Spinal cord (tissue), 10 donors: Measurements from ENCODE around the gene EEF1AKMT2. TPM values are rescaled to one million over a fixed set of nuclear protein-coding genes. Genes with fewer than 3 reads are reported as not detected.

Source experiments
- DNase-seq, 6 donors: peaks; one replicate each; pipeline versions ENCODE4 v3.0.0 to v3.0.0-alpha.2; 2013 to 2015; ENCODE audit warnings: low spot score in 6 of 6, low read depth in 4 of 6
- H3K27ac ChIP-seq: one replicate; pipeline ENCODE4 v1.5.1; 2013; ENCODE audit warnings: low read depth, low read length, control low read depth
- H3K27me3 ChIP-seq: one replicate; pipeline ENCODE4 v1.6.1; 2013; ENCODE audit warnings: low read length; ENCODE audit not compliant: control insufficient read depth, insufficient read depth
- H3K36me3 ChIP-seq: one replicate; pipeline ENCODE4 v1.6.1; 2013; ENCODE audit warnings: low read length; ENCODE audit not compliant: control insufficient read depth, insufficient read depth
- H3K4me1 ChIP-seq: one replicate; pipeline ENCODE4 v1.6.1; 2013; ENCODE audit warnings: low read length; ENCODE audit not compliant: control insufficient read depth, insufficient read depth
- H3K4me3 ChIP-seq: one replicate; pipeline ENCODE4 v1.5.1; 2013; ENCODE audit warnings: low read depth, low read length, control low read depth
- H3K9me3 ChIP-seq: one replicate; pipeline ENCODE4 v1.6.1; 2013; ENCODE audit warnings: low read length; ENCODE audit not compliant: control insufficient read depth, insufficient read depth
- WGBS: methylation state at CpG from one replicate; pipeline ENCODE4 v1.1.5; 2013; ENCODE audit warnings: missing lambda C conversion rate; ENCODE audit not compliant: insufficient coverage; 5-methylcytosine and 5-hydroxymethylcytosine counted together
- polyA plus RNA-seq, 2 donors: library from polyadenylated mRNA; unstranded; fragments of 120-200 nt; gene quantifications; one replicate each; pipeline ENCODE4 v1.2.1, GENCODE V29; 2013; ENCODE audit not compliant: insufficient read length in 2 of 2
- total RNA-seq, 2 donors: library from RNA; depleted of rRNA in 1 of 2; stranded (reverse); fragments of 120-200 nt in 1 of 2; fragments of >200 nt in 1 of 2; gene quantifications; one replicate each; pipeline versions ENCODE4 v1.2.3 to v1.2.4, GENCODE V29; 2013 to 2014
- donor health status: healthy.

The EEF1AKMT2 gene
- total and polyA plus RNA-seq, 4 donors = 35.6 to 44.1 (median 41.3) TPM

DNA sequence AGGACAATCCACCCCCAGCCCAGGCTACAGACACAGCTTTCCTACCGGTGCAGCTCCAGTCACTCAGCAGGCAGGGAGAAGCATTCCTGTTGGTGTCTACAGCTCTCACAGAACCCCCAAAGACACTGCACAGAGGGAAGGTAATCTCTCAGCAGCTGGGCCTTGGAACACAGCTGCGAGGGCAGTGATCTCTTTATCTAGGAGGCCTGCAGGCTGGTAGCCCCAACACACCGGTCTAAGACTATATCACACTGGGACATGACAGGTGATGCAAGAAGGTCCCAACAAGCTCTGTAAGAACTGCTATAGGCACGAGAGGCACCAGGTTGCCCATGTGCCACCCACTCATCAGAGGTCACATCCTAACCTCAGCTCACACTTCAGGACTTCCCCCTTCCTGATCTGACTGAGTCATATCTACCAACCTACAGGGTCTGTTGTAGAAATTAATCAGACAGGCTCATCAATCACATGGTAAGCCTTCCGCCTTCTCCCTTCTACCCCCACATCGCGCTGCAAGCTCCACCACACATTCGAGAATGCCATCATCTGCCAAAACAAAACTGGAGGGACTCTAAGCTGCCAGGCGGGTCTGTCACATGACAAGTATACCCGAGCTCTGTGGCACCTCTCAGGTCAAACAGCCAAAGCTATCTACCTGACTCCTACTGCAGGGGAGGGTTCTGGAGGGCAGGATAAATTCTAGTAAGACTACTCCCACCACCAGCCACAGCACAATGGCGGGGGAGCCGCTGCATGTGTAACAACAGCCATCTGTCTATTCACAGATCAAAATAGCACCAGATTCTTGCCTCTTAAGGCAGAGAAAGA lies 73.6 kb downstream of the EEF1AKMT2 start:
- Histone ChIP-seq H3K9me3 (no peaks in the 10 kb centered on the region), H3K36me3 (no peaks in the 10 kb centered on the region), H3K27me3 (no peaks in the 10 kb centered on the region), H3K4me1 (peaks cover 60% of the 10 kb centered on the region), H3K27ac (no peak overlapping the region), H3K4me3 (no peak overlapping the region)
- peak in 2 of 6 donors; percentile 56 to 66 for DNase-seq
- WGBS = 58% methylated on average over 11 of the region's 12 CpGs

DNA sequence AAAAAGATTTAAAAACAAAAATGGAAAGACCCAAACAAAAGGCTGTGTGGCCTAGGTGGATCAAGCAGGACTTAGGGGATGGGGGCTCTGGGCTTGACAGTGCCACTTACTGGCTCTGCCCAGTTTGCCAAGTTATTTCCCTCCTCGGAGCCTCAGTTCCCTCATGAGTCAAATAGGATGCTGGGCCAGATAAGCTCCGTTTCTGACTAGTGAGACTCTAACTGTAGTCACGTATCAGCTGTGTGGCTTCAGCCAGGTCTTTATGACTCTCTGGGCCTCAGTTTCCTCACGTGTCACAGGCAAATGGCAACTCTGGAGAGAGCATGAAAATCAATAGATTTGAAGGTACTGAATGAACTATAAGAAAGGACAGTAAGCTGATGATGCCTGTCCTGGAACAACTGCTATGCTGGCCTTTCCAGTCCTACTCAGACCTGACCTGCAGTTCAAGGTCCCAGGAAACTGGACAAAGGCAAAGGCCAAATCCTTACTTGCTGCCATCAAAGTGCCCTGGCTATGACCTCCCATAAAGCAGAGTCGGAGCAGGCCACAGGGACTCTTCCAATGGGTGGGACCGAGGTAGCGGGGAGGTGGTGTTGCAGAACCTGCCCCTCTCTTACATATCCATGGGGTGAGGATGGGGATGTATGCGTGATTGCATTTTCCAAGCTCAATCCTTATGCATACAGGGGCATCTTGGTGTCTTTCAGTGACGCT lies 74.5 kb downstream of the EEF1AKMT2 start:
- Histone ChIP-seq H3K27ac (no peak overlapping the region), H3K36me3 (peaks cover 3% of the 10 kb centered on the region), H3K9me3 (no peaks in the 10 kb centered on the region), H3K4me3 (no peak overlapping the region), H3K4me1 (peaks cover 62% of the 10 kb centered on the region), H3K27me3 (no peaks in the 10 kb centered on the region)
- WGBS = 84% methylated on average over 6 of the region's 9 CpGs
- DNase-seq = no peak

- peaks cover 63% of the 10 kb centered on the region for H3K4me1 ChIP-seq
- H3K4me3 ChIP-seq = no peak overlapping the region
- DNase-seq = no peak
- H3K27ac ChIP-seq = no peak overlapping the region
- no CpG with 5 or more reads among the region's 4 CpGs for WGBS
- H3K27me3 ChIP-seq = no peaks in the 10 kb centered on the region
- peaks cover 3% of the 10 kb centered on the region for H3K36me3 ChIP-seq
- H3K9me3 ChIP-seq = no peaks in the 10 kb centered on the region
These were observed 75.3 kb downstream of the EEF1AKMT2 start for GRCh38 chr10:124716369-124716768.

DNA sequence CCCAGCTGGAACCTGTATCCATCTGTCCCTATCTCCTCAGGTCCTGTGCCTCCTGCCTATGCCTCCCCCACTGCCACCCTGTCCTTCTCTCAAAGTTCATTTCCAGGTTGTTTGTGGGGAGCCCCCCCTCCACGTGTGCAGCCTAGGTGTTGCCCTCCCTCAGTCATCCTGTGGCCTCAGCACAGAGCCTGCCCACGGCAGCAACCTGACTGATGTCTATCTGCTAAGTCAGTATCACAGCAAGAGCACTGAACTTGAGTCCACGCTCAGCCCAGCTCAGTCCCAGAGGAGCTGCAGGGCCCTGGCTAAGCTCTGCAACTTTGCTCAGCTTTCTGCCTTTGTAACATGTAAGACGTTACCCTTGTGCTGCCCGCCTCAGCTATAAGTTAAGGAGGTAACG lies 76.2 kb downstream of the EEF1AKMT2 start:
- H3K9me3 ChIP-seq = no peaks in the 10 kb centered on the region
- 26% methylated on average over 3 of the region's 6 CpGs for WGBS
- H3K27ac ChIP-seq = no peak overlapping the region
- H3K36me3 ChIP-seq = peaks cover 3% of the 10 kb centered on the region
- no peak overlapping the region for H3K4me3 ChIP-seq
- DNase-seq = no peak
- H3K4me1 ChIP-seq = peaks cover 64% of the 10 kb centered on the region
- no peaks in the 10 kb centered on the region for H3K27me3 ChIP-seq

GRCh38 chr10:124713679-124714255 lies 77.9 kb downstream of the EEF1AKMT2 start:
- Histone ChIP-seq H3K4me3 (no peak overlapping the region), H3K9me3 (no peaks in the 10 kb centered on the region), H3K4me1 (peaks cover 68% of the 10 kb centered on the region), H3K36me3 (peaks cover 3% of the 10 kb centered on the region), H3K27me3 (no peaks in the 10 kb centered on the region), H3K27ac (no peak overlapping the region)
- no peak for DNase-seq
- 74% methylated on average over 4 of the region's 10 CpGs for WGBS

DNA sequence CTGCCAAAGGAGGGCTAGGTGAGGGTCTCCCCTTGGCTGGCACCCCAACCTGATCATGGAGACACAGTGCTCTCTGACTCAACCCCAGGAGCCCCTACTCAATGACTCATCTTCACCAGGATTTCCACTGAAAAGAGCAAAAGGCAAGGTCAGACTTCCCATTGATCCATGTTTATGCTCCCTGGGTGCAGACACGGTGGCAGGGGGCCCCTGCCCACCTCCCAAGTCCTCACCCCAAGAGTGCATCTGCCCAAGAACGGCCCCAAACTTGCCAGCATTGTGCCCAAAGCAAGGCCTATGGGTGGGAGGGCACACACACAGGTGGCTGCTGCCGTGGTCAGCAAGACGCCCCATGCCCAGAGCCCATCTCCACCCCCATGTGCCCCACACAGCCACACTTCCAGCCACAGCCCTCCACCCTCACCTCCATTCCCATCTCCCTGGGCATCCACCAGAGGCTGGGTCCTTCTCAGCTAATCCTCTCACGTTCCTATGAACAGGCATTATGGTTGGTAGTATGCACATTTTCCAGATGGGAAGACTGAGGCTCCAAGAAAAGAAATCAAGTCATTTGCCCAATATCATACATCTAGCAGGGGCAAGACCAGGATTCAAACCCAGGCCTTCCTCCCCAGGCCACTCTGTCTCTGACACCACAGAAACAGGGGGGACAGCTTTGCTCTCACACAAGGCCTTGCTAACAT lies 78.8 kb downstream of the EEF1AKMT2 start:
- DNase-seq = no peak
- H3K4me1 ChIP-seq = peaks cover 66% of the 10 kb centered on the region
- no peak overlapping the region for H3K27ac ChIP-seq

DNA sequence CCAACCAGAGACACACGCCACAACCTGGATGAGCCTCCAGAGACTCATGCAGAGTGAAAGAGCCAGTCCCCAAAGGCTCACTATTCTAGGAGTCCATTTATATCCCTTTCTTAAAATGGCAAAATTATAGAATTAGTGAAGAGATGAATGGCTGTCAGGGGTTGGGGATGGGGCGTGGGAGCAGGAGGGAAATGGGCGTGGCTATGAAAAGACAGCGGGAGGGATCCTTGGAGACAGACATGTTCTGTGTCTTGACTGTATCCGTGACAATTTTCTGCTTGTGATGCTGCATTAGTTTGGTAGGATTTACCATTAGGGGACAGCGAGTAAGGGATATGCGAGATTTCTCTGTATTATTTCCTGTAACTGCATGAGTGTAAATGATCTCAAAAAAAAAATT lies 80.5 kb downstream of the EEF1AKMT2 start:
- peaks cover 73% of the 10 kb centered on the region for H3K4me1 ChIP-seq
- WGBS = 36% methylated on average over 3 of the region's 7 CpGs
- no peaks in the 10 kb centered on the region for H3K27me3 ChIP-seq
- no peak overlapping the region for H3K4me3 ChIP-seq
- H3K27ac ChIP-seq = no peak overlapping the region
- peak in 1 of 6 donors; percentile 41 for DNase-seq
- no peaks in the 10 kb centered on the region for H3K9me3 ChIP-seq
- H3K36me3 ChIP-seq = peaks cover 13% of the 10 kb centered on the region

More for the DNA sequence above, 78.8 kb downstream of the EEF1AKMT2 start:
- Histone ChIP-seq H3K27me3 (no peaks in the 10 kb centered on the region), H3K4me3 (no peak overlapping the region), H3K9me3 (no peaks in the 10 kb centered on the region), H3K36me3 (peaks cover 3% of the 10 kb centered on the region)
- WGBS = 88% methylated on average over 4 of the region's 5 CpGs

GRCh38 chr10:124710266-124710881 lies 81.3 kb downstream of the EEF1AKMT2 start:
- 82% methylated on average over 13 of the region's 14 CpGs for WGBS
- H3K36me3 ChIP-seq = peaks cover 21% of the 10 kb centered on the region
- H3K4me3 ChIP-seq = no peak overlapping the region
- H3K27ac ChIP-seq = peak overlapping the region; percentile 40
- no peak for DNase-seq
- no peaks in the 10 kb centered on the region for H3K9me3 ChIP-seq
- H3K4me1 ChIP-seq = peaks cover 73% of the 10 kb centered on the region
- H3K27me3 ChIP-seq = no peaks in the 10 kb centered on the region

DNA sequence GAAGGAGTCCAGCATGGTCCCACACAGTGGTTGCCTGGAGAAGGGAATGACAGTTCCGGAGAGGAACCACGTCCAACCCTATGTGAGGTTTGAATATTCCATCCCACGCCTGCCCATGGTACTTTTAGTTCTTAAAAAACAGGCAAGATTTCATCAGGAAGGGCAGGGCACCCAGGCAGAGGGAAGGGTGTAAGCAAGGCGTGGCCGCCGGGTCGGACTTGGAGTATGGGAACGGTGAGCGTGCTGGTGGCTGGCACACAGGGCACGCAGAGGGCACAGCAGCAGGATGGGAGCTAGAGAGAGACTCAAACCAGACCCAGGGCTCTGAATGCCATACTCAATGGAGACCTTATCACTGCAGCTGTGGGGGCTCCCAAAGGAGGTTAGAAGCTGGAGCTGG lies 81.8 kb downstream of the EEF1AKMT2 start:
- Histone ChIP-seq H3K4me1 (peaks cover 77% of the 10 kb centered on the region), H3K36me3 (peaks cover 26% of the 10 kb centered on the region), H3K27me3 (no peaks in the 10 kb centered on the region), H3K9me3 (no peaks in the 10 kb centered on the region), H3K4me3 (no peak overlapping the region), H3K27ac (peak overlapping the region; percentile 40)
- DNase-seq = no peak
- 95% methylated on average over 8 of the region's 10 CpGs for WGBS
